HepG2 (cell line): ENCODE data around the gene MRPL14. TPM values are rescaled to one million over a fixed set of nuclear protein-coding genes. Genes with fewer than 3 reads are reported as not detected.

Source experiments
- ATAC-seq: fragments of 200-7000 bp; cut with Tn5 transposase; 3 replicates; pipeline ENCODE4 v1.9.1; 2020; ENCODE audit warnings: mild to moderate bottlenecking, moderate library complexity
- BruUV-seq: library from RNA; stranded (reverse); fragments of 400-500 nt; replicated peaks from 2 replicates; lab custom pipeline; 2021; lab: Mats Ljungman, UMichigan
- CTCF ChIA-PET: fragments of 300-600 bp; formaldehyde crosslinking; extraction: SDS; loops from one replicate; lab custom pipeline; 2021; ENCODE audit warnings: low total read pairs, inconsistent platforms, low intra/inter-chr PET ratio; lab: Yijun Ruan, JAX
- POLR2A ChIA-PET: fragments of 350-600 bp; sonication (Branson Sonifier 250); formaldehyde crosslinking; loops from one replicate; lab custom pipeline; 2020; ENCODE audit warnings: antibody characterized with exemption, inconsistent platforms; lab: Yijun Ruan, JAX
- DNase-seq: peaks from one replicate; pipeline ENCODE4 v3.0.0-alpha.2; 2015; ENCODE audit warnings: low spot score
- FAIRE-seq: peaks from 3 replicates; lab custom pipeline; 2011; peaks lifted over from hg19 to GRCh38; lab: Jason Lieb, UNC
- H2AFZ ChIP-seq: one replicate; pipeline ENCODE4 v1.6.1; 2011; ENCODE audit warnings: low read length, inconsistent platforms
- H3K27ac ChIP-seq: fragments of 300-600 bp; 3 replicates; pipeline ENCODE4 v1.8.0; 2011; ENCODE audit warnings: mixed run types, mild to moderate bottlenecking, mixed read lengths, low read length, inconsistent platforms; ENCODE audit not compliant: insufficient read depth; ENCODE audit errors: extremely low read length
- H3K27me3 ChIP-seq, 2 experiments: fragments of 200-600 bp in 1 of 2; 2 replicates in 1 of 2; 3 replicates in 1 of 2; pipeline versions ENCODE4 v1.6.0 to v1.8.0; 2011; ENCODE audit warnings: low read length in 2 of 2, mild to moderate bottlenecking in 2 of 2, moderate library complexity in 2 of 2, inconsistent platforms in 1 of 2; ENCODE audit not compliant: insufficient read depth in 2 of 2, control insufficient read depth in 1 of 2
- H3K36me3 ChIP-seq, 2 experiments: fragments of 200-600 bp in 1 of 2; replicated peaks in 1 of 2; 2 replicates in 1 of 2; 3 replicates in 1 of 2; pipeline versions ENCODE4 v1.5.1 to v1.8.0; 2011; ENCODE audit warnings: low read length in 2 of 2, inconsistent platforms in 1 of 2; ENCODE audit not compliant: insufficient read depth in 2 of 2, control insufficient read depth in 1 of 2
- H3K4me1 ChIP-seq: 2 replicates; pipeline ENCODE4 v1.5.1; 2012; ENCODE audit warnings: low read length, inconsistent platforms; ENCODE audit not compliant: insufficient read depth
- H3K4me2 ChIP-seq: 2 replicates; pipeline ENCODE4 v1.6.0; 2011; ENCODE audit warnings: low read depth, low read length, inconsistent platforms
- H3K4me3 ChIP-seq, 3 experiments: fragments of 200-600 bp in 1 of 3; sonication (generic), shearing (Covaris generic) in 1 of 3; replicated peaks in 1 of 3; 2 replicates each; pipeline ENCODE4 v1.5.1; 2011 to 2016; ENCODE audit warnings: low read length in 3 of 3, inconsistent platforms in 2 of 3, low read depth in 2 of 3, mild to moderate bottlenecking in 2 of 3, control low read depth in 1 of 3, mixed read lengths in 1 of 3; ENCODE audit not compliant: insufficient read depth in 1 of 3
- H3K79me2 ChIP-seq: one replicate; pipeline ENCODE4 v1.6.1; 2011; ENCODE audit warnings: low read length, inconsistent platforms; ENCODE audit not compliant: insufficient read depth
- H3K9ac ChIP-seq: 2 replicates; pipeline ENCODE4 v1.6.0; 2011; ENCODE audit warnings: mild to moderate bottlenecking, low read depth, low read length, inconsistent platforms; ENCODE audit not compliant: insufficient read depth
- H3K9me3 ChIP-seq: 2 replicates; pipeline ENCODE4 v1.5.1; 2012; ENCODE audit warnings: mild to moderate bottlenecking, low read length
- H4K20me1 ChIP-seq: 2 replicates; pipeline ENCODE4 v1.6.0; 2011; ENCODE audit warnings: inconsistent platforms, mild to moderate bottlenecking, low read length, moderate library complexity; ENCODE audit not compliant: insufficient read depth
- DDIT3 ChIP-seq: sonication (generic); formaldehyde crosslinking; IDR thresholded peaks from 2 replicates; pipeline ENCODE4 v1.4.0; 2020; ENCODE audit warnings: mild to moderate bottlenecking, missing genetic modification reagents
- PAXIP1 ChIP-seq: sonication (generic); formaldehyde crosslinking; conservative IDR thresholded peaks from 2 replicates; pipeline ENCODE4 v1.4.0; 2020; ENCODE audit warnings: mild to moderate bottlenecking, missing genetic modification reagents, moderate library complexity
- ZNF878 ChIP-seq: sonication (generic); formaldehyde crosslinking; IDR thresholded peaks from 2 replicates; pipeline ENCODE4 v1.8.1; 2023; ENCODE audit warnings: mild to moderate bottlenecking, missing genetic modification reagents, moderate library complexity
- WGBS: methylation state at CpG from one replicate; pipeline ENCODE4 v1.1.6; 2017; ENCODE audit warnings: low lambda C conversion rate; 5-methylcytosine and 5-hydroxymethylcytosine counted together
- in situ Hi-C: cut with HindIII; loops from 2 replicates; pipeline ENCODE4 v1.10.0; 2017; ENCODE audit warnings: low pct_unique_long_range_greater_than_20kb; ENCODE audit not compliant: extremely low pct_ligation_motif_present
- intact Hi-C: fragments of 100-400 bp; cut with micrococcal nuclease; formaldehyde crosslinking; loops from one replicate; pipeline ENCODE4 v1.10.0; 2022; ENCODE audit not compliant: unreplicated experiment
- polyA plus RNA-seq, 8 experiments: library from polyadenylated mRNA; depleted of rRNA in 3 of 8; stranded (reverse) in 7 of 8; unstranded in 1 of 8; fragments of >200 nt; fragmentation: Illumina TruSeq in 4 of 8; extraction: Trizol in 4 of 8; gene quantifications; 2 replicates each; pipeline versions ENCODE4 v1.2.1 to v1.2.3, GENCODE V29; 2011 to 2016; ENCODE audit warnings: low read depth in 4 of 8, missing spikeins in 1 of 8, mixed read lengths in 1 of 8; ENCODE audit not compliant: insufficient read depth in 1 of 8
- total RNA-seq, 5 experiments: library from RNA; depleted of rRNA; stranded (reverse); fragments of >200 nt; fragmentation: Illumina TruSeq; extraction: Trizol; gene quantifications; 2 replicates each; pipeline ENCODE4 v1.2.3, GENCODE V29; 2016; ENCODE audit warnings: low read depth in 1 of 5
- TF ChIP-seq, protein P1 (sequence below): IDR thresholded peaks from 2 replicates; pipeline ENCODE4 v1.6.1; 2016; ENCODE audit warnings: low read depth

The MRPL14 gene
- total and polyA plus RNA-seq, 2 of the 13 experiments (the other 11 are each of a cell fraction or from before 2014, with no cell fraction given) = 157 to 178 TPM

GRCh38 chr6:44122801-44123200, 4.5 kb downstream of the MRPL14 start (continued):
- TF ChIP-seq PAXIP1 (CRISPR knock-in tag) (peak; percentile 32), ZNF878 (no peak)
- TF ChIP-seq, protein P1, sequence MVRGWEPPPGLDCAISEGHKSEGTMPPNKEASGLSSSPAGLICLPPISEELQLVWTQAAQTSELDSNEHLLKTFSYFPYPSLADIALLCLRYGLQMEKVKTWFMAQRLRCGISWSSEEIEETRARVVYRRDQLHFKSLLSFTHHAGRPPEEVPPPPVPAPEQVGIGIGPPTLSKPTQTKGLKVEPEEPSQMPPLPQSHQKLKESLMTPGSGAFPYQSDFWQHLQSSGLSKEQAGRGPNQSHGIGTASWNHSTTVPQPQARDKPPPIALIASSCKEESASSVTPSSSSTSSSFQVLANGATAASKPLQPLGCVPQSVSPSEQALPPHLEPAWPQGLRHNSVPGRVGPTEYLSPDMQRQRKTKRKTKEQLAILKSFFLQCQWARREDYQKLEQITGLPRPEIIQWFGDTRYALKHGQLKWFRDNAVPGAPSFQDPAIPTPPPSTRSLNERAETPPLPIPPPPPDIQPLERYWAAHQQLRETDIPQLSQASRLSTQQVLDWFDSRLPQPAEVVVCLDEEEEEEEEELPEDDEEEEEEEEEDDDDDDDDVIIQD (CRISPR knock-in tag) = 0 out of 2 replicates have a peak, but pooled peaks have one; percentile 5

DNA sequence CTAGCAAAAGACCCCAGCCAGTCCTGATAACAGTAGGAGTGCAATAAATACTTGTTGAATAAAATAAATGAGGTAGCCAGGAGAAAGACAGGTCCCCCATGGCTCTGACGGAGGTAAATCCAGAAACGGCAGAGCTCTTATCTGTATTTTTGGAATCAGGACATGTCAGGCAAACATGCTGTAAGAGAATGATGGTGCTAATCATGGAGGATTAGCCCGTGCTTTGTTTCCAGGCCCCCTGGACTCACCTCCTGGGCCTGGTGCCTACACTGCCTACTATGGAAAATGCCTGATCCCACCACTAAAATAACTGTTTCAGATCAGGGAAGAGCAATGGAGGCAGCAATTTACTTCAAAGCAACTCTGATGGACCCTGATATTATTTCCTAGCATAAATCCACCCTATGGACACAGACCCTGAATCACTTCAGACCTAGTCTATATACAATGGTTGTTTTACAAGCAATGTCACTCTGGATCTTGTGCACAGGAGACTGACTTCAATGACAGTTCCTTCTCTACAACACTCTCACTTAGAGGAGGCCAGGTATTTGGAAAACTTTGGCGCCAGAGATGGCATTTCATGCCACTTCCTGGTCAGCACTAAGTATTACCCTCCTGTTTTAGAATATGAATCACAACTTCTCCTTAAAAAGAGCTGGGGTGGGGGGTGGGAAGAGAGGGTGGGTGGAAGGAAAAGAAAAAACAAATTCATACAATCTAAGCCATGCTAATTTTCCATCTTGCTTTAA, 6.4 kb downstream of the MRPL14 start:
- Histone ChIP-seq H3K4me1 (peaks cover 100% of the 10 kb centered on the region), H4K20me1 (peaks cover 79% of the 10 kb centered on the region)
- FAIRE-seq = no peak

More for the DNA sequence above, 6.4 kb downstream of the MRPL14 start:
- H3K27me3 ChIP-seq = no peaks in the 10 kb centered on the region; a peak in 1 of 5 replicates
- no peak overlapping the region for H3K4me3 ChIP-seq
- no peak overlapping the region for H2AFZ ChIP-seq
- TF ChIP-seq DDIT3 (CRISPR knock-in tag) = no peak
- ATAC-seq = no peak
- H3K27ac ChIP-seq = peak overlapping the region; percentile 18
- ChIA-PET POLR2A (interaction anchor here (1.1 to 1.3 kb wide), 2 partner anchors 9 to 36 kb away, joined by 4 to 5 read pairs; no protein-coding TSS in a partner anchor), CTCF (interaction anchor here (1.1 kb wide), 1 partner anchor 31 kb away, joined by 3 read pairs; no protein-coding TSS in a partner anchor)
- H3K9me3 ChIP-seq = no peaks in the 10 kb centered on the region
- H3K9ac ChIP-seq = no peak overlapping the region
- intact Hi-C loops (no loop called here), in situ Hi-C loops (no loop called here)
- no TSS peak for BruUV-seq
- 85% methylated on average over 4 of the region's 4 CpGs for WGBS
- peaks cover 0 to 20% of the 10 kb centered on the region in 2 experiments; a peak in 3 of 5 replicates for H3K36me3 ChIP-seq
- H3K79me2 ChIP-seq = peaks cover 100% of the 10 kb centered on the region
- peak overlapping the region; percentile 12; the same call in 1 of the 2 replicates for H3K4me2 ChIP-seq
- no peak for DNase-seq
